NB4 (cell line): ENCODE measurements around the gene MAST4.

Source experiments
- CTCF ChIP-seq: IDR thresholded peaks from one replicate; pipeline ENCODE4 v1.5.1; 2012; ENCODE audit warnings: low read depth, low read length
- MAX ChIP-seq: IDR thresholded peaks from 2 replicates; pipeline ENCODE4 v1.6.1; 2011; ENCODE audit warnings: low read depth, low read length
- MYC ChIP-seq: IDR thresholded peaks from 2 replicates; pipeline ENCODE4 v1.6.1; 2011; ENCODE audit warnings: low read depth, low read length
- POLR2A ChIP-seq: IDR thresholded peaks from 2 replicates; pipeline ENCODE4 v1.6.1; 2011; ENCODE audit warnings: mild to moderate bottlenecking; ENCODE audit not compliant: insufficient read length; ENCODE audit errors: extremely low read depth

GRCh38 chr5:66738136-66738535, 141.9 kb downstream of the MAST4 start:
- TF ChIP-seq CTCF (no peak), MAX (no peak), POLR2A (no peak), MYC (no peak)
